ENCODE results near the gene HIP1. TPM values are rescaled to one million over a fixed set of nuclear protein-coding genes. Genes with fewer than 3 reads are reported as not detected.

Gene HIP1
- total and polyA plus RNA-seq, 2 of the 13 experiments (the other 11 are each of a cell fraction or from before 2014, with no cell fraction given), result 4.5 to 6.2 TPM

GRCh38 chr7:75638594-75639070 is 100.1 kb downstream of the HIP1 start (continued):
- TF ChIP-seq ZNF687 (CRISPR knock-in tag; IDR thresholded peaks at IDR 0.05), result peak; percentile 41; the same call in 1 of the 2 replicates
- peak; percentile 44; the same call in 1 of the 2 replicates for TF ChIP-seq PRDM15 (CRISPR knock-in tag; IDR thresholded peaks at IDR 0.05)
- 0 out of 2 replicates have a peak, but pooled peaks have one; percentile 33 for TF ChIP-seq KDM5B (CRISPR knock-in tag; IDR thresholded peaks at IDR 0.05; ENCODE audit: borderline replicate concordance)
- TF ChIP-seq GATA4 (IDR thresholded peaks at IDR 0.05; ENCODE audit: borderline replicate concordance, low read depth), result no peak
- no peak for TF ChIP-seq HNF4G (IDR thresholded peaks at IDR 0.05; ENCODE audit: borderline replicate concordance, low read depth, low read length)
- no peak for TF ChIP-seq HNF4G (CRISPR knock-in tag; IDR thresholded peaks at IDR 0.05; ENCODE audit: borderline replicate concordance, low read depth)
- 0 out of 2 replicates have a peak, but pooled peaks have one; percentile 8 for TF ChIP-seq RAD21 (CRISPR knock-in tag; IDR thresholded peaks at IDR 0.05)
- no peak for TF ChIP-seq CCDC6 (CRISPR knock-in tag; IDR thresholded peaks at IDR 0.05)
- no peak for TF ChIP-seq ARID2 (CRISPR knock-in tag; IDR thresholded peaks at IDR 0.05; ENCODE audit: borderline replicate concordance)
- TF ChIP-seq ZNF83 (CRISPR knock-in tag; IDR thresholded peaks at IDR 0.05; ENCODE audit: borderline replicate concordance), result no peak
- TF ChIP-seq IKZF4 (CRISPR knock-in tag; IDR thresholded peaks at IDR 0.05; ENCODE audit: borderline replicate concordance, low read depth, not compliant biosample characterization), result no peak
- no peak for TF ChIP-seq PHB2 (IDR thresholded peaks at IDR 0.05; ENCODE audit: partially characterized antibody)
- 0 out of 2 replicates have a peak, but pooled peaks have one; percentile 22 for TF ChIP-seq TFDP1 (CRISPR knock-in tag; IDR thresholded peaks at IDR 0.05; ENCODE audit: borderline replicate concordance)
- no peak for TF ChIP-seq ELF1 (CRISPR knock-in tag; IDR thresholded peaks at IDR 0.05)
- TF ChIP-seq ZGPAT (CRISPR knock-in tag; IDR thresholded peaks at IDR 0.05), result no peak
- no peak for TF ChIP-seq ATF3 (CRISPR knock-in tag; IDR thresholded peaks at IDR 0.05)

Measured in HepG2 (cell line).